BE2C (cell line): ENCODE results near the gene UGT2A1.

Source experiments
- DNase-seq: peaks from one replicate; pipeline ENCODE4 v3.0.0-alpha.2; 2020
- H3K27me3 ChIP-seq: fragments of 250-450 bp; sonication (Bioruptor Pico); 2 replicates; pipeline ENCODE4 v1.5.1; 2020; ENCODE audit warnings: mild to moderate bottlenecking
- H3K36me3 ChIP-seq: fragments of 250-450 bp; sonication (Bioruptor Pico); 2 replicates; pipeline ENCODE4 v1.5.1; 2020; ENCODE audit warnings: mild to moderate bottlenecking
- H3K4me1 ChIP-seq: fragments of 250-450 bp; sonication (Bioruptor Pico); 2 replicates; pipeline ENCODE4 v1.5.1; 2020
- H3K4me3 ChIP-seq: 2 replicates; pipeline ENCODE4 v1.5.1; 2011; ENCODE audit warnings: low read depth, low read length
- H3K9me3 ChIP-seq: fragments of 250-450 bp; sonication (Bioruptor Pico); 2 replicates; pipeline ENCODE4 v1.5.1; 2020
- CTCF ChIP-seq: IDR thresholded peaks from 2 replicates; pipeline ENCODE4 v1.5.1; 2012; ENCODE audit warnings: mild to moderate bottlenecking, low read depth, low read length

Gene UGT2A1

GRCh38 chr4:69601065-69601464 is 52.0 kb downstream of the UGT2A1 start:
- Histone ChIP-seq H3K4me3 (no peak overlapping the region), H3K4me1 (no peaks in the 10 kb centered on the region), H3K27me3 (no peaks in the 10 kb centered on the region), H3K36me3 (no peaks in the 10 kb centered on the region), H3K9me3 (no peaks in the 10 kb centered on the region)
- no peak for DNase-seq
- no peak for TF ChIP-seq CTCF

DNA sequence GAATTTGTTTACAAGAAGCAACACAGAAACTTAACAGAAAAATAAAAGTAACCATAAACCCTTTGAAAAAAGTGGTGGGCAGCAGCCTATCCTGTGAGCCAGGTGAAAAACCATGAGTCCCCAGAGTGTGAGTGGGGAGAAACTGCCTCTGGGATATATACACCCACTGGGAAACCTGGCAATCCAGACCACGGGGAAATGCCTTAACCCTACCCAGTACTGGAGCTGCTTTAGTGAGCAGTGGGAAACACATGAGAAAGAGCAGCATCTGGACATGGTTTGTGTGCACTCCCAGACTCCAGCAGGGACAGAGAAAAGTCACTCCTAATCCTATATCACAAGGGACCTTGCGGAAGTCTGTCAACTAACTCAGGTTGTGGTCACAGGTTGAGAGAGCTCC is 53.0 kb downstream of the UGT2A1 start:
- no peaks in the 10 kb centered on the region for H3K36me3 ChIP-seq
- DNase-seq, result no peak
- TF ChIP-seq CTCF, result no peak
- no peak overlapping the region for H3K4me3 ChIP-seq
- H3K27me3 ChIP-seq, result no peaks in the 10 kb centered on the region
- no peaks in the 10 kb centered on the region for H3K4me1 ChIP-seq
- no peaks in the 10 kb centered on the region for H3K9me3 ChIP-seq

- Histone ChIP-seq H3K4me3 (no peak overlapping the region), H3K9me3 (no peaks in the 10 kb centered on the region), H3K36me3 (no peaks in the 10 kb centered on the region), H3K27me3 (no peaks in the 10 kb centered on the region), H3K4me1 (no peaks in the 10 kb centered on the region)
- no peak for DNase-seq
- no peak for TF ChIP-seq CTCF
Measured at GRCh38 chr4:69594382-69594781, 58.7 kb downstream of the UGT2A1 start.

DNA sequence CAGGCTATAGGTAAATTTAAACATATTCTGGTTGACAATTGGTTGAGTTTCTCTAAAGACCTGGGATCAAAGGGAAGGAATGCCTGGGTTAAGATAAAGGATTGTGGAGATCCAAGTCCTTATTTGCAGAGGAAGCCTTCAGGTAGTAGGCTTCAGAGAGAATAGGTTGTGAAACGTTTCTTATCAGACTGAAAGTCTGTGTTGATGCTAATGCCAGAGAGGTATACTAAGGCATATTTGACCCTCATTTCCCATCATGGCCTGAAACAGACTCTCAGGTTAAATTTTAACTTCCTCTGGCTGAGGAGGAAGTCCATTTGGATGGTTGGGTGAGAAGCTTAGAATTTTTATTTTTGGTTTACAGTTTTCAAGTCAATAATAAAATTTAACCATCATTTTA is 61.7 kb downstream of the UGT2A1 start:
- Histone ChIP-seq H3K4me3 (no peak overlapping the region), H3K27me3 (no peaks in the 10 kb centered on the region), H3K9me3 (no peaks in the 10 kb centered on the region), H3K36me3 (no peaks in the 10 kb centered on the region), H3K4me1 (no peaks in the 10 kb centered on the region)
- no peak for TF ChIP-seq CTCF
- DNase-seq, result no peak

DNA sequence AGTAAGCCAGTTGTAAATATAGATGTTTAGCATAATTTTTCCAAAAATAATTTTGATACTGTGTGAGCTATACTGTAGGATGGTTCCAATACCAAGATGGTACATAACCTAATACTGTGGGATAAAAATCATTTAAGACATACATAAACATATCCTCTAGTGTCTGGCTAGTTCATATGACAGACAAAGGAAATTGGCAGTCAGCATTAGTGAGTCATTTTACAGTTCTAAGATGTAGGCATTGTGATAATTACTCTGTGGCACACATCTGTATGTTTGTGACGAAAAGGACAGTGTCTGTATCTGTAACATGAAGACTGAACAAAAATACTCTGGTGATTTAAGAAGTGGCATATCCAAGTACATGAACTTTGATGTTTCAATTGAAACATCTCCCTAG is 63.2 kb downstream of the UGT2A1 start:
- Histone ChIP-seq H3K27me3 (no peaks in the 10 kb centered on the region), H3K4me1 (no peaks in the 10 kb centered on the region), H3K4me3 (no peak overlapping the region), H3K36me3 (no peaks in the 10 kb centered on the region), H3K9me3 (no peaks in the 10 kb centered on the region)
- no peak for TF ChIP-seq CTCF
- DNase-seq, result no peak

DNA sequence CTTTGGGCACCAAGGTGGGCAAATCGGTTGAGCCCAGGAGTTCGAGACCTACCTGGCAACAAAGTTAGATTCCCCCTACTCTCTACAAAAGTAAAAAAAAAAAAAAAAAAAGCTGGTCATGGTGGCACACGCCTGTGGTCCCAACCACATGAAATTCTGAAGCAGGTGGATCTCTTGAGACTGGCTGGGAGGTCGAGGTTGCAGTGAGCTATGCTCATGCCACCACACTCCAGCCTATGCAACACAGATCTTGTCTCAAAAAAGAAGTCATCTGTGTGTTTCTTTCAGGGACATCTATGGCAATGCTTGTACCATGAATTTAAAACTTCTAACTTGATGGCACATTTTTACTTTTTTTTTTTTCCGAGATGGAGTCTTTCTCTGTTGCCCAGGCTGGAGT is 68.9 kb downstream of the UGT2A1 start:
- no peak for DNase-seq
- Histone ChIP-seq H3K36me3 (no peaks in the 10 kb centered on the region), H3K9me3 (no peaks in the 10 kb centered on the region), H3K27me3 (no peaks in the 10 kb centered on the region), H3K4me3 (no peak overlapping the region), H3K4me1 (no peaks in the 10 kb centered on the region)
- TF ChIP-seq CTCF, result no peak
